Kidney epithelial cell (primary cell): ENCODE data around the gene PRR23E. TPM values are rescaled to one million over a fixed set of nuclear protein-coding genes. Genes with fewer than 3 reads are reported as not detected.

Source experiments
- DNase-seq: peaks from one replicate; pipeline ENCODE4 v3.0.0-alpha.2; 2010; ENCODE audit warnings: low read depth
- H3K27me3 ChIP-seq: 2 replicates; pipeline ENCODE4 v1.6.0; 2011; ENCODE audit warnings: low read length; ENCODE audit not compliant: control insufficient read depth, insufficient read depth
- H3K36me3 ChIP-seq: 2 replicates; pipeline ENCODE4 v1.5.1; 2011; ENCODE audit warnings: low read length; ENCODE audit not compliant: control insufficient read depth, insufficient read depth
- H3K4me3 ChIP-seq: 2 replicates; pipeline ENCODE4 v1.5.1; 2011; ENCODE audit warnings: low read depth, mild to moderate bottlenecking, control low read depth, low read length
- total RNA-seq: library from RNA; depleted of rRNA; stranded (reverse); fragments of >200 nt; gene quantifications from 2 replicates; pipeline ENCODE4 v1.2.3, GENCODE V29; 2015
- TF ChIP-seq, protein P1 (sequence below): IDR thresholded peaks from 2 replicates; pipeline ENCODE4 v1.5.1; 2011; ENCODE audit warnings: mild to moderate bottlenecking, moderate library complexity, low read length, control low read depth, inconsistent platforms; ENCODE audit not compliant: insufficient read depth, poor library complexity, severe bottlenecking

The PRR23E gene
- total RNA-seq, 1 donor from 2014 or later: not detected

DNA sequence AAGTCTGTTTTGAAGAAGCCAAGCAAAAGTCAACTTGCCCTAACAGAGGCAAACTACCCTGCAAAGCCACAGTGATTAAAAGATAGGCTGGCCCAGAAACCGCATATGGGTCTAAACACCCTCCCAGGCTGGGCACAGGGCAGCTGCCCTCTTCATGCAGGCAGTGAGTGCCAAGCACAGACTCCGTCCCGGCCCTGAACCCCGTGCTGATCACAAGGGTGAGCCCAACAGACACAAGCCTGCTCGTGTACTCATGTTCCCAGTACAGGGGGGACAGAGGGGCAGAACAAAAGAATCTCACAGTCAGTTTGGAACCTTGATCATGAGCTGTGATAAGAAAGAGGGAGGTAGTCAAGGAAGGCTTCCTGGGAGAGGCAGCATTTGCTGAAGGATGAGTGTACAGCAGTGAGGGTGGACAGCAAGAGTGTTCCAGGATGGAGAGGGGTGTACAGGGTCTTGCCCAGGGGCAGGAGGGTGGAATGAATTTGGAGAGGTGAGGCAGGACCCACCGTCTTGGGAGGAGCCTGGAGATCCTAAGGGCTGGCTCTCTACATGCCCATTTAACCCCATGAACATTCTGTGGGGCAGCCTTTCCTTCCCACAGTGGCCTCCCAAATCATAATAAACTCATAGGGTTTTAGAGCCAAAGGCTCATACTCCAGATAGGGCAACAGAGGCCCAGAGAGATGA, 43.2 kb upstream of the PRR23E start:
- H3K4me3 ChIP-seq: no peak overlapping the region
- TF ChIP-seq, protein P1, sequence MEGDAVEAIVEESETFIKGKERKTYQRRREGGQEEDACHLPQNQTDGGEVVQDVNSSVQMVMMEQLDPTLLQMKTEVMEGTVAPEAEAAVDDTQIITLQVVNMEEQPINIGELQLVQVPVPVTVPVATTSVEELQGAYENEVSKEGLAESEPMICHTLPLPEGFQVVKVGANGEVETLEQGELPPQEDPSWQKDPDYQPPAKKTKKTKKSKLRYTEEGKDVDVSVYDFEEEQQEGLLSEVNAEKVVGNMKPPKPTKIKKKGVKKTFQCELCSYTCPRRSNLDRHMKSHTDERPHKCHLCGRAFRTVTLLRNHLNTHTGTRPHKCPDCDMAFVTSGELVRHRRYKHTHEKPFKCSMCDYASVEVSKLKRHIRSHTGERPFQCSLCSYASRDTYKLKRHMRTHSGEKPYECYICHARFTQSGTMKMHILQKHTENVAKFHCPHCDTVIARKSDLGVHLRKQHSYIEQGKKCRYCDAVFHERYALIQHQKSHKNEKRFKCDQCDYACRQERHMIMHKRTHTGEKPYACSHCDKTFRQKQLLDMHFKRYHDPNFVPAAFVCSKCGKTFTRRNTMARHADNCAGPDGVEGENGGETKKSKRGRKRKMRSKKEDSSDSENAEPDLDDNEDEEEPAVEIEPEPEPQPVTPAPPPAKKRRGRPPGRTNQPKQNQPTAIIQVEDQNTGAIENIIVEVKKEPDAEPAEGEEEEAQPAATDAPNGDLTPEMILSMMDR: no peak
- no peak for DNase-seq
- H3K27me3 ChIP-seq: peaks cover 2% of the 10 kb centered on the region
- H3K36me3 ChIP-seq: no peaks in the 10 kb centered on the region

DNA sequence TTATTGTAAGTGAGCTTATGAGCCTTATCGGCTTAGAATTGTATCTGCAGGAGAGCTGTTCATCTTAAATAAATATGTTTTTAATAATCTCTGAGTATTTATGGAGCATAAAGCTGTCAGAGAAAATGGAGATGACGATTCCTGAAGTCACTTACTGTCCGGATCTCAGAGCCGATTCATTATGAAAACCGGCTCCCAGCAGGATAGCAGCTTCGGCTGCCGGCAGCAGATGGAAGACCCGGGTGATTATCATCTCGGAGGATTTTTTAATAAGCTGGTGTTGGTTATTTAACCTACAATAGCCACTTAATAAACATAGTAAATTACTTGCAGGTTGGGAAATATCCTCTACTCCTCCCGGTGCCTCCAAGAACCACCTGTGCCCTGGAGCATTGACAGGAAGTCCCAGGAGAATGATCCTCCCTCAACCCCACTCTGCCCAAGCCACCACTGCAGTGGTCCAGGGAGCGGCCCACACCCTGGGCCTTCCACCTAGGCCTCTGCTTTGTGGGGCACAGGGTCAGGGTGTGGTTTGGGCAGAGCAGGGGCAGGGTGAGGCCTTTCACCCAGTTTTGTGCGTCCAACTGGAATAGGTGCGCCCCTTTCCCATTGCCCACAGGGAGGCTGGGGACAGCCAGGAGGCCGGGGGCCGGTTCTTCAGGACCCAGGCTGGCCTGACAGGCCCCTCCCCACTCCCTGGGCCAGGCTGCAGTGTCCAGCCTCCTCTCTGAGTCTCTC, 42.2 kb upstream of the PRR23E start:
- DNase-seq: no peak
- H3K36me3 ChIP-seq: no peaks in the 10 kb centered on the region
- TF ChIP-seq, protein P1: no peak

DNA sequence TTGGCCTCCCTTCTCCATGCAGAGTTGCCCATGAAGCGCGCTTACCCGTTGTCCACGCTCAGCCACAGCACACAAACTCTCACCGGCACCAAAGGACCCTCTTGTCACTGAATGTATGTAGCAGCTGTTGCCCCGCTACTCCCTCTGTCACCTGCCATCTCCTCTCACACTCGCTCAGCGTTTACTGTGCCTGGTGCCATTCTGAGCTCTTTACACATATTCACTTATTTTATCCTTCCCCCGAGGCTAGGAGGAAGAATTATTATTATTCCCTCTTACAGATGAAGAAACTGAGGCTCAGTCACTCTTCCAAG, 41.7 kb upstream of the PRR23E start:
- Histone ChIP-seq H3K36me3 (no peaks in the 10 kb centered on the region), H3K4me3 (no peak overlapping the region), H3K27me3 (peaks cover 6% of the 10 kb centered on the region)
- TF ChIP-seq, protein P1: no peak
- no peak for DNase-seq

More for the DNA sequence above, 42.2 kb upstream of the PRR23E start:
- Histone ChIP-seq H3K27me3 (peaks cover 3% of the 10 kb centered on the region), H3K4me3 (no peak overlapping the region)

DNA sequence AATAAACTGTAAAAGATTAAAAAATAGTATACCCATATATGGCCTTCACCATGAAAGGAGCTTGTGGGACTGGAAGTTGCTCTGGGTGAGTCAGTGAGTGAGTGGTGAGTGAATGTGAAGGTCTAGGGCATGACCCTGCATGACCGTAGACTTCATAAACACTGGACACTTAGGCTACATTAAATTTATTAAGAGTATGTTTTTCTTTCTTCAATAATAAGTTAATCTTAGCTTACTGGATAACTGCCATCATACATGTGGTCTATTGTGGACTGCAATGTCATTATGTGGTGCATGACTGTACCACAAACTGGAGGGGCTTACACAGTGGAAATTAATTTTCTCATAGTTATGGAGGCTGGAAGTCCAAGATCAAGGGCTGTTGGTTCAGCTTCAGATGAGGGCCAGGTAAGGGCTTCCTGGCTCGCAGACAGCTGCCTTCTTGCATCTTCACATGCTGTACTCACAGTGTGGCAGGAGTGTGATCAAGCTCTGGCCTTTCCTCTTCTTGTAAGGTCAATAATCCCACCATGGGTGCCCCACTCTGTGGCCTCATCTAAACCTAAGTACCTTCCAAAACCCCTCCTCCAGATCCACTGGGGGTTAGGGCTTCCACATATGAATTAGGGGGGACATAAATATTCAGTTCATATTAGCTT, 40.8 kb upstream of the PRR23E start:
- TF ChIP-seq, protein P1: no peak
- no peaks in the 10 kb centered on the region for H3K36me3 ChIP-seq
- no peak overlapping the region for H3K4me3 ChIP-seq
- DNase-seq: no peak
- H3K27me3 ChIP-seq: peaks cover 3% of the 10 kb centered on the region

GRCh38 chr3:127152684-127153505, 40.0 kb upstream of the PRR23E start:
- TF ChIP-seq, protein P1: no peak
- Histone ChIP-seq H3K4me3 (no peak overlapping the region), H3K36me3 (no peaks in the 10 kb centered on the region), H3K27me3 (peaks cover 3% of the 10 kb centered on the region)
- no peak for DNase-seq
